KOPT-K1 (cell line): Measurements from ENCODE around the gene LCE5A.
"Not testable (repeated sequence)": the region's sequence is repeated elsewhere in the genome, so short reads cannot be mapped to it uniquely, and the experiment has no call there.

ENCODE experiments used
- H3K27ac ChIP-seq: fragments of 200-600 bp; sonication (generic); 2 replicates; pipeline ENCODE4 v1.5.1; 2016; ENCODE audit warnings: antibody characterized with exemption, mild to moderate bottlenecking, low read depth, low read length; ENCODE audit not compliant: poor library complexity, severe bottlenecking
- H3K36me3 ChIP-seq: fragments of 200-600 bp; sonication (generic); 2 replicates; pipeline ENCODE4 v1.5.1; 2017; ENCODE audit warnings: antibody characterized with exemption, mild to moderate bottlenecking, low read length, moderate library complexity; ENCODE audit not compliant: insufficient read depth
- H3K9me3 ChIP-seq: fragments of 200-600 bp; sonication (generic); 2 replicates; pipeline ENCODE4 v1.5.1; 2017; ENCODE audit warnings: antibody characterized with exemption, low read length, mild to moderate bottlenecking; ENCODE audit not compliant: insufficient read depth, poor library complexity, severe bottlenecking

The LCE5A gene

GRCh38 chr1:152543820-152544219, 33.2 kb downstream of the LCE5A start:
- Histone ChIP-seq H3K36me3 (no peaks in the 10 kb centered on the region), H3K9me3 (no peaks in the 10 kb centered on the region), H3K27ac (no peak overlapping the region)

GRCh38 chr1:152546704-152547103, 36.1 kb downstream of the LCE5A start:
- Histone ChIP-seq H3K36me3 (no peaks in the 10 kb centered on the region), H3K27ac (no peak overlapping the region), H3K9me3 (no peaks in the 10 kb centered on the region)

- not testable (repeated sequence) for H3K27ac ChIP-seq, H3K36me3 ChIP-seq, H3K9me3 ChIP-seq
These were observed 37.8 kb downstream of the LCE5A start for GRCh38 chr1:152548358-152548757.
